K562 (cell line): ENCODE measurements around the gene PRR15L. TPM values are rescaled to one million over a fixed set of nuclear protein-coding genes. Genes with fewer than 3 reads are reported as not detected.

Experiments
- DPF2 ChIP-seq: fragments of 450-650 bp; IDR thresholded peaks from 2 replicates; pipeline ENCODE4 v1.6.1; 2016
- EGR1 ChIP-seq: fragments of 450-650 bp; conservative IDR thresholded peaks from 2 replicates; pipeline ENCODE4 v1.6.1; 2017; ENCODE audit warnings: mild to moderate bottlenecking
- EZH2 ChIP-seq: IDR thresholded peaks from 2 replicates; pipeline ENCODE4 v1.6.1; 2012; ENCODE audit warnings: low read depth, mild to moderate bottlenecking, inconsistent platforms, low read length, borderline replicate concordance
- FOXA1 ChIP-seq: fragments of 450-650 bp; IDR thresholded peaks from 2 replicates; pipeline ENCODE4 v1.6.1; 2016; ENCODE audit warnings: mild to moderate bottlenecking, borderline replicate concordance
- HDGF ChIP-seq: fragments of 450-650 bp; IDR thresholded peaks from 2 replicates; pipeline ENCODE4 v1.6.1; 2016
- HLTF ChIP-seq: fragments of 450-650 bp; IDR thresholded peaks from 2 replicates; pipeline ENCODE4 v1.6.1; 2016
- HNRNPLL ChIP-seq: fragments of 200-400 bp; formaldehyde crosslinking; IDR thresholded peaks from 2 replicates; pipeline ENCODE4 v1.6.1; 2017; ENCODE audit warnings: low read length, low read depth, mild to moderate bottlenecking; ENCODE audit not compliant: poor library complexity, severe bottlenecking
- ID3 ChIP-seq, 2 experiments: fragments of 250-450 bp in 1 of 2; fragments of 450-650 bp in 1 of 2; sonication (Bioruptor Pico) in 1 of 2; IDR thresholded peaks; 2 replicates each; pipeline versions ENCODE4 v1.6.1 to v1.8.0; 2016 to 2021; ENCODE audit warnings: mild to moderate bottlenecking in 2 of 2, moderate library complexity in 2 of 2, missing compliant biosample characterization in 1 of 2, missing genetic modification characterization in 1 of 2
- MECOM ChIP-seq: fragments of 250-450 bp; sonication (Bioruptor Pico); IDR thresholded peaks from 2 replicates; pipeline ENCODE4 v1.8.0; 2022; ENCODE audit warnings: inconsistent platforms
- MXI1 ChIP-seq: IDR thresholded peaks from 2 replicates; pipeline ENCODE4 v1.6.1; 2011; ENCODE audit warnings: low read depth, mild to moderate bottlenecking, improper control_type of control experiment, low read length
- NFRKB ChIP-seq: fragments of 450-650 bp; IDR thresholded peaks from 2 replicates; pipeline ENCODE4 v1.6.1; 2016; ENCODE audit warnings: low read depth
- RFX7 ChIP-seq: fragments of 250-450 bp; sonication (Bioruptor Pico); IDR thresholded peaks from 2 replicates; pipeline ENCODE4 v1.5.1; 2021; ENCODE audit warnings: mild to moderate bottlenecking
- SAFB2 ChIP-seq: fragments of 200-400 bp; formaldehyde crosslinking; IDR thresholded peaks from 2 replicates; pipeline ENCODE4 v1.6.1; 2018; ENCODE audit warnings: borderline replicate concordance, low read length, low read depth, moderate library complexity; ENCODE audit not compliant: severe bottlenecking
- SMARCC2 ChIP-seq: fragments of 450-650 bp; IDR thresholded peaks from 2 replicates; pipeline ENCODE4 v1.6.1; 2017; ENCODE audit warnings: antibody characterized with exemption, moderate library complexity, mild to moderate bottlenecking, low read depth
- TAF7 ChIP-seq: fragments of 450-650 bp; IDR thresholded peaks from 2 replicates; pipeline ENCODE4 v1.6.1; 2016; ENCODE audit warnings: missing genetic modification characterization, missing compliant biosample characterization
- TEAD4 ChIP-seq, 2 experiments: sonication (generic) in 1 of 2; formaldehyde crosslinking in 1 of 2; IDR thresholded peaks; 2 replicates each; pipeline versions ENCODE4 v1.6.1 to v1.8.0; 2012 to 2022; ENCODE audit warnings: borderline replicate concordance in 1 of 2, inconsistent platforms in 1 of 2, low read length in 1 of 2, mild to moderate bottlenecking in 1 of 2, missing genetic modification reagents in 1 of 2
- TSC22D4 ChIP-seq: fragments of 450-650 bp; IDR thresholded peaks from 2 replicates; pipeline ENCODE4 v1.6.1; 2016; ENCODE audit warnings: missing genetic modification characterization, missing biosample characterization, control low read depth
- ZBTB11 ChIP-seq, 3 experiments: fragments of 200-800 bp in 1 of 3; fragments of 250-450 bp in 1 of 3; fragments of 450-650 bp in 1 of 3; sonication (Bioruptor Pico) in 1 of 3; sonication (Bioruptor generic) in 1 of 3; formaldehyde crosslinking in 1 of 3; IDR thresholded peaks; 2 replicates each; pipeline versions ENCODE4 v1.6.1 to v1.8.0; 2016 to 2022; ENCODE audit warnings: mild to moderate bottlenecking in 2 of 3, missing genetic modification characterization in 2 of 3, missing compliant biosample characterization in 1 of 3, moderate library complexity in 1 of 3
- ZKSCAN3 ChIP-seq: fragments of 250-450 bp; sonication (Bioruptor Pico); IDR thresholded peaks from 2 replicates; pipeline ENCODE4 v1.4.0; 2020
- ZNF12 ChIP-seq: sonication (generic); formaldehyde crosslinking; IDR thresholded peaks from 2 replicates; pipeline ENCODE4 v1.4.0; 2020; ENCODE audit warnings: mild to moderate bottlenecking, missing genetic modification reagents
- polyA plus RNA-seq, 8 experiments: library from polyadenylated mRNA; depleted of rRNA in 4 of 8; stranded (reverse) in 5 of 8; unstranded in 3 of 8; fragments of >200 nt; fragmentation: Nextera tagmentation in 2 of 8; fragmentation: Illumina TruSeq in 1 of 8; extraction: Ambion mirVana in 2 of 8; extraction: Trizol in 1 of 8; gene quantifications; 2 replicates each; pipeline versions ENCODE4 v1.2.1 to v1.2.3, GENCODE V29; 2011 to 2014; ENCODE audit warnings: inconsistent platforms in 1 of 8, missing spikeins in 1 of 8
- total RNA-seq, 7 experiments: library from RNA; depleted of rRNA in 6 of 7; stranded (reverse); fragments of >200 nt in 6 of 7; fragmentation: Illumina TruSeq in 2 of 7; extraction: Trizol in 2 of 7; gene quantifications; 2 replicates each; pipeline versions ENCODE4 v1.2.1 to v1.2.3, GENCODE V29; 2011 to 2021; ENCODE audit warnings: low replicate concordance in 1 of 7
- TF ChIP-seq, protein P1 (sequence below): fragments of 450-650 bp; IDR thresholded peaks from 2 replicates; pipeline ENCODE4 v1.7.0; 2016; ENCODE audit warnings: borderline replicate concordance
- TF ChIP-seq, protein P2 (sequence below): fragments of 150-350 bp; conservative IDR thresholded peaks from 2 replicates; pipeline ENCODE4 v1.6.1; 2014; ENCODE audit warnings: low read length

The PRR15L gene
- total and polyA plus RNA-seq, 9 of the 15 experiments (the other 6 are each of a cell fraction or from before 2014, with no cell fraction given) = 0.03 TPM; not detected in 8

GRCh38 chr17:47946929-47947397 is 10.7 kb downstream of the PRR15L start (continued):
- TF ChIP-seq TSC22D4 (tag) = no peak
- no peak for TF ChIP-seq ZBTB11 (CRISPR knock-in tag; IDR thresholded peaks at IDR 0.05)
- TF ChIP-seq FOXA1 = no peak
- TF ChIP-seq NFRKB = no peak
- no peak for TF ChIP-seq EZH2
- no peak for TF ChIP-seq MECOM
- no peak for TF ChIP-seq HDGF
- no peak for TF ChIP-seq ZKSCAN3
- no peak for TF ChIP-seq SAFB2
- TF ChIP-seq, protein P1, sequence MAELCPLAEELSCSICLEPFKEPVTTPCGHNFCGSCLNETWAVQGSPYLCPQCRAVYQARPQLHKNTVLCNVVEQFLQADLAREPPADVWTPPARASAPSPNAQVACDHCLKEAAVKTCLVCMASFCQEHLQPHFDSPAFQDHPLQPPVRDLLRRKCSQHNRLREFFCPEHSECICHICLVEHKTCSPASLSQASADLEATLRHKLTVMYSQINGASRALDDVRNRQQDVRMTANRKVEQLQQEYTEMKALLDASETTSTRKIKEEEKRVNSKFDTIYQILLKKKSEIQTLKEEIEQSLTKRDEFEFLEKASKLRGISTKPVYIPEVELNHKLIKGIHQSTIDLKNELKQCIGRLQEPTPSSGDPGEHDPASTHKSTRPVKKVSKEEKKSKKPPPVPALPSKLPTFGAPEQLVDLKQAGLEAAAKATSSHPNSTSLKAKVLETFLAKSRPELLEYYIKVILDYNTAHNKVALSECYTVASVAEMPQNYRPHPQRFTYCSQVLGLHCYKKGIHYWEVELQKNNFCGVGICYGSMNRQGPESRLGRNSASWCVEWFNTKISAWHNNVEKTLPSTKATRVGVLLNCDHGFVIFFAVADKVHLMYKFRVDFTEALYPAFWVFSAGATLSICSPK = no peak
- TF ChIP-seq DPF2 = peak; percentile 66
- no peak for TF ChIP-seq HLTF
- no peak for TF ChIP-seq HNRNPLL
- TF ChIP-seq TEAD4 (IDR thresholded peaks at IDR 0.05; ENCODE audit: low read length) = no peak; the same call in 1 of the 2 replicates
- no peak for TF ChIP-seq TEAD4 (CRISPR knock-in tag; IDR thresholded peaks at IDR 0.05; ENCODE audit: borderline replicate concordance)
- TF ChIP-seq EGR1 = no peak
- no peak for TF ChIP-seq SMARCC2
- TF ChIP-seq, protein P2, sequence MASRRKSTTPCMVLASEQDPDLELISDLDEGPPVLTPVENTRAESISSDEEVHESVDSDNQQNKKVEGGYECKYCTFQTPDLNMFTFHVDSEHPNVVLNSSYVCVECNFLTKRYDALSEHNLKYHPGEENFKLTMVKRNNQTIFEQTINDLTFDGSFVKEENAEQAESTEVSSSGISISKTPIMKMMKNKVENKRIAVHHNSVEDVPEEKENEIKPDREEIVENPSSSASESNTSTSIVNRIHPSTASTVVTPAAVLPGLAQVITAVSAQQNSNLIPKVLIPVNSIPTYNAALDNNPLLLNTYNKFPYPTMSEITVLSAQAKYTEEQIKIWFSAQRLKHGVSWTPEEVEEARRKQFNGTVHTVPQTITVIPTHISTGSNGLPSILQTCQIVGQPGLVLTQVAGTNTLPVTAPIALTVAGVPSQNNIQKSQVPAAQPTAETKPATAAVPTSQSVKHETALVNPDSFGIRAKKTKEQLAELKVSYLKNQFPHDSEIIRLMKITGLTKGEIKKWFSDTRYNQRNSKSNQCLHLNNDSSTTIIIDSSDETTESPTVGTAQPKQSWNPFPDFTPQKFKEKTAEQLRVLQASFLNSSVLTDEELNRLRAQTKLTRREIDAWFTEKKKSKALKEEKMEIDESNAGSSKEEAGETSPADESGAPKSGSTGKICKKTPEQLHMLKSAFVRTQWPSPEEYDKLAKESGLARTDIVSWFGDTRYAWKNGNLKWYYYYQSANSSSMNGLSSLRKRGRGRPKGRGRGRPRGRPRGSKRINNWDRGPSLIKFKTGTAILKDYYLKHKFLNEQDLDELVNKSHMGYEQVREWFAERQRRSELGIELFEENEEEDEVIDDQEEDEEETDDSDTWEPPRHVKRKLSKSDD = no peak
- no peak for TF ChIP-seq ID3 (CRISPR knock-in tag; IDR thresholded peaks at IDR 0.05)
- no peak for TF ChIP-seq ID3 (tag; IDR thresholded peaks at IDR 0.05)
- TF ChIP-seq RFX7 (CRISPR knock-in tag) = no peak
- no peak for TF ChIP-seq MXI1
- TF ChIP-seq TAF7 = no peak
- no peak for TF ChIP-seq ZNF12 (CRISPR knock-in tag)
